Calu3 (cell line): ENCODE data around the gene PGM1. TPM values are rescaled to one million over a fixed set of nuclear protein-coding genes. Genes with fewer than 3 reads are reported as not detected.
A peak's percentile ranks its signal among the peaks of the same experiment; 100 is the strongest.

Experiments used
- BruUV-seq: library from RNA; stranded (reverse); fragments of 400-500 nt; replicated peaks from 2 replicates; lab custom pipeline; 2021; lab: Mats Ljungman, UMichigan
- CTCF ChIA-PET: fragments of 300-600 bp; sonication (Branson Sonifier 250); formaldehyde crosslinking; loops from one replicate; lab custom pipeline; 2022; ENCODE audit warnings: antibody characterized with exemption; lab: Charles Lee
- DNase-seq: peaks from one replicate; pipeline ENCODE4 v3.0.0; 2022
- H3K27ac Mint-ChIP-seq: one replicate; pipeline ENCODE4 v1.8.0; 2022; ENCODE audit warnings: mixed read lengths; ENCODE audit not compliant: unreplicated experiment
- H3K27me3 Mint-ChIP-seq: one replicate; pipeline ENCODE4 v1.8.0; 2022; ENCODE audit warnings: mixed read lengths; ENCODE audit not compliant: unreplicated experiment
- H3K36me3 Mint-ChIP-seq: one replicate; pipeline ENCODE4 v1.8.0; 2022; ENCODE audit warnings: mild to moderate bottlenecking, moderate library complexity, mixed read lengths; ENCODE audit not compliant: insufficient read depth, unreplicated experiment
- H3K4me1 Mint-ChIP-seq: one replicate; pipeline ENCODE4 v1.8.0; 2022; ENCODE audit warnings: mild to moderate bottlenecking, low read depth, mixed read lengths; ENCODE audit not compliant: unreplicated experiment
- H3K4me3 Mint-ChIP-seq: one replicate; pipeline ENCODE4 v1.8.0; 2022; ENCODE audit warnings: mild to moderate bottlenecking, low read depth, moderate library complexity, mixed read lengths; ENCODE audit not compliant: unreplicated experiment
- H3K9me3 Mint-ChIP-seq: one replicate; pipeline ENCODE4 v1.8.0; 2022; ENCODE audit warnings: low read depth, mixed read lengths; ENCODE audit not compliant: unreplicated experiment
- intact Hi-C: fragments of 100-400 bp; cut with micrococcal nuclease; formaldehyde crosslinking; loops from one replicate; pipeline ENCODE4 v1.10.0; 2022; ENCODE audit not compliant: unreplicated experiment
- total RNA-seq: library from RNA; stranded (reverse); gene quantifications from 2 replicates; pipeline ENCODE4 v1.2.3, GENCODE V29; 2022
- TF ChIP-seq, protein P1 (sequence below): fragments of 200-600 bp; IDR thresholded peaks from one replicate; pipeline ENCODE4 v1.8.0; 2022; ENCODE audit warnings: antibody characterized with exemption; ENCODE audit not compliant: unreplicated experiment

The PGM1 gene
- total RNA-seq, 1 experiment from 2014 or later: 52.9 TPM

DNA sequence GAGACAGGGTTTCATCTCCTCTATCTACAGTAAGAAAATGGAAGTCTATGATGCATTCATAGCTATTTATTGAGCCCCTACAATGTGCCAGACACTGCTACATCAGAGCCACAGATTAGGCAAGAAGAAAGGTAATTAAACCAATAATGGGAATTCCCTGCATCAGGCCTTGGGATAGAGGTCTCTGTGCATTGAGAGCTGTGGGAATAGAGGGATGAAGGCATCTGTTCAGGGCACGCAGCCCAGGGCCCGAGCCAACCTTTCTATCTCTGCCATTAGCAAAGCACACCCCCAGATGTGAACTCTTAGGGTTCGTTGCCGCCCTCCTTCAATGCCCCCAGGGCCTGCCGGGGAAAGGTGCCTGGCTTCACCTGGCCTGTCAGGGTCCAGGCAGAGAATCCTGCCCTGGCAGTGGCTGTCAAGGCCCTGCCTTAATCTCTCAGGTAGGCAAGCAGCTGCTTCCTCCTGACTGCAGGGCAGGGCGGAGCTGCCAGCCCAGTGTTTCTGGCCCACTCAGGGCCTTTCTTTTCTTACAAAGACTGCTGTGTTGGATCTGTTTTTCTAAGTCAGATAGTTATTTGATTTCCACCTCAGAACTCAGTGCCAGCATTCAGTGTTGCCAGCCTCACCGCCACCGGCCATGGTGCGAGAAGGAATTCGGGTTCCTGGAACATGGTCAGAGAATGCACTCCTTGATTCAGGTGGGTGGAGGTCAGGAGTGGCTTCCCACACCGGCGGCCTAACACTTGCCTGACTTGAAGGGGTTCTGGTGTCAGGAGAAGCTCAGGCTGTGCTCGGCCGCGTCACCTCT, 76.1 kb downstream of the PGM1 start:
- TSS peak; percentile 19 for BruUV-seq
- peaks cover 5% of the 10 kb centered on the region for H3K36me3 Mint-ChIP-seq
- no peak overlapping the region for H3K4me3 Mint-ChIP-seq
- intact Hi-C loops: no loop called here
- peaks cover 6% of the 10 kb centered on the region for H3K9me3 Mint-ChIP-seq
- peaks cover 43% of the 10 kb centered on the region for H3K4me1 Mint-ChIP-seq
- TF ChIP-seq, protein P1, sequence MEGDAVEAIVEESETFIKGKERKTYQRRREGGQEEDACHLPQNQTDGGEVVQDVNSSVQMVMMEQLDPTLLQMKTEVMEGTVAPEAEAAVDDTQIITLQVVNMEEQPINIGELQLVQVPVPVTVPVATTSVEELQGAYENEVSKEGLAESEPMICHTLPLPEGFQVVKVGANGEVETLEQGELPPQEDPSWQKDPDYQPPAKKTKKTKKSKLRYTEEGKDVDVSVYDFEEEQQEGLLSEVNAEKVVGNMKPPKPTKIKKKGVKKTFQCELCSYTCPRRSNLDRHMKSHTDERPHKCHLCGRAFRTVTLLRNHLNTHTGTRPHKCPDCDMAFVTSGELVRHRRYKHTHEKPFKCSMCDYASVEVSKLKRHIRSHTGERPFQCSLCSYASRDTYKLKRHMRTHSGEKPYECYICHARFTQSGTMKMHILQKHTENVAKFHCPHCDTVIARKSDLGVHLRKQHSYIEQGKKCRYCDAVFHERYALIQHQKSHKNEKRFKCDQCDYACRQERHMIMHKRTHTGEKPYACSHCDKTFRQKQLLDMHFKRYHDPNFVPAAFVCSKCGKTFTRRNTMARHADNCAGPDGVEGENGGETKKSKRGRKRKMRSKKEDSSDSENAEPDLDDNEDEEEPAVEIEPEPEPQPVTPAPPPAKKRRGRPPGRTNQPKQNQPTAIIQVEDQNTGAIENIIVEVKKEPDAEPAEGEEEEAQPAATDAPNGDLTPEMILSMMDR: no peak
- peak overlapping the region; percentile 49 for H3K27ac Mint-ChIP-seq
- no peaks in the 10 kb centered on the region for H3K27me3 Mint-ChIP-seq
- DNase-seq: peak; percentile 29
- CTCF ChIA-PET: interaction anchor here (0.7 kb wide), 1 partner anchor 231 kb away, joined by 3 read pairs; no protein-coding TSS in a partner anchor

DNA sequence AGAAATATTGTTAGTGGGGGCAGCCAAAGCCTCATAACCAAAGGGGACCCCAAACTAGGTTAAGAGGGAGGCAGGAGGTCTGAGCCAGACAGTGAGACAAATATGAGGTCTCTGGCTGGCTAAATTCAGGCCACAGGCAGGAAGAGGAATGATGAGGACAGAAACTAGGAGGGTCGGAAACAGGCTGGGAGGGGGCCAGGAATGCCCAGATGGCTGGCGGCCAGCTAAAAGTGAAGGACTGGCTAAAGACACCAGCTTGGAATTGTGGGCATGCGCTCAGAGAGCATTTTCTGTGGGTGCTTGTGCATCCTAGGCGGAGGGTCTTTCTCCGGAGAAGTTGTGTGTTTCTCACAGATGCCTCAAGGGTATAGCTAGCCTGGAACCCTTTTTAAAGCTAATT, 77.0 kb downstream of the PGM1 start:
- no TSS peak for BruUV-seq
- H3K36me3 Mint-ChIP-seq: peaks cover 5% of the 10 kb centered on the region
- H3K27ac Mint-ChIP-seq: peak overlapping the region; percentile 49
- H3K4me3 Mint-ChIP-seq: no peak overlapping the region
- intact Hi-C loops: loop anchor here (5.0 to 10.0 kb wide), 2 partner anchors 247 to 315 kb away; no protein-coding TSS in a partner anchor
- CTCF ChIA-PET: no interaction called here
- no peaks in the 10 kb centered on the region for H3K27me3 Mint-ChIP-seq
- H3K9me3 Mint-ChIP-seq: peaks cover 6% of the 10 kb centered on the region
- peaks cover 43% of the 10 kb centered on the region for H3K4me1 Mint-ChIP-seq
- DNase-seq: no peak
- TF ChIP-seq, protein P1: no peak

DNA sequence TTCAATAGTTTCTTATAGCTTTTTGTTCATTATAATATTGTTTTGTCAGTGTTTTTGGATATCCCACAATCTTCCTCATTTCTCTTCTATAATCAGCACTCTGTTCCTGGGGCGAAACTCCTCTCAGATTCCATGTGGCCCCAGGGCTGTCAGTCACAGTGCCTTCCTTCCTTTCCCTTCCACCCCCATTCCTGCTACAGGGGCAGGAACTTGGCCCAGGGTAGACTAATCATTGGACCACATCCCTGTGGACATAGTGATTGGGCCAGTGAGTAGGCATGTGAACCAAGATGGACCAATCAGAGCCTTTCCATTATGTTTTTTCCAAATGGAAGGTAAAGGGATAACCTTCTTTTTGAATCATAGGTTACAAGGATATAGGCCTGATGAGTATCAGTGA, 78.3 kb downstream of the PGM1 start:
- H3K27me3 Mint-ChIP-seq: no peaks in the 10 kb centered on the region
- peaks cover under 1% of the 10 kb centered on the region for H3K9me3 Mint-ChIP-seq
- H3K4me3 Mint-ChIP-seq: no peak overlapping the region
- BruUV-seq: no TSS peak
- TF ChIP-seq, protein P1: no peak
- intact Hi-C loops: loop anchor here (5.0 to 10.0 kb wide), 2 partner anchors 246 to 313 kb away; no protein-coding TSS in a partner anchor
- peaks cover 46% of the 10 kb centered on the region for H3K4me1 Mint-ChIP-seq
- H3K27ac Mint-ChIP-seq: peak overlapping the region; percentile 4
- CTCF ChIA-PET: no interaction called here
- H3K36me3 Mint-ChIP-seq: peaks cover under 1% of the 10 kb centered on the region
- no peak for DNase-seq

DNA sequence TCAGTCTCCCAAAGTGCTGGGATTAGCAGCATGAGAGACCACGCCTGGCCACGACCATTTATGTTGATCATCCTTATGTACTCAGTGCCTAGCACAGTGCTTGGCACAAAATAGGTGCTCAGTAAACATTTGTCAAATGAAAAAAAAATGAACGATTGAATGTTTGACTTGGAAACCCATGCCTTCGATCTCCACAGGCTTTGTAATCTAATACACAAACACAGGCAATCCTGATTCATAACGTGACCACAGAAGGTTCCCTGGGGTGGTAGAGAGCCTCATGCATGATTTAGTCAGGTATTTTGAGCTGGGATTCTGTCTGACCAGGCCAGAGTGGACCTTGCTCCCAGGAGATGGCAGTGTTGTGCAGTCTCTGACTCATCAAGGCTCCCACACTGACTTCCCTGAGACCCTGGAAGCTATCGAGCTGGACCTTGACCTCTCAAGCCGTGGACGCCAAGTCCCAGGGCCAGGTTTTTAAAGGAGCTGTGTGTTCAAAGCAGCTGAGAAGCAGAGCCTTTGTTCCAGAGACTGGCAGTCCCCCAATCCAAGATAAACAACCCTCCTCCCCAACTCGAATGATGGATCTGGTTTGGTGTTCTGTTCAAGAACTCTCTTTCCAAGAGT, 81.1 kb downstream of the PGM1 start:
- CTCF ChIA-PET: interaction anchor here (0.5 to 2.1 kb wide), 28 partner anchors 10 to 574 kb away, joined by 3 to 45 read pairs (median 4); partner anchors contain the start of gene ROR1
- DNase-seq: peak; percentile 89
- Mint-ChIP-seq H3K36me3 (peaks cover 6% of the 10 kb centered on the region), H3K9me3 (peaks cover 3% of the 10 kb centered on the region), H3K27ac (peak overlapping the region; percentile 62), H3K4me3 (peak overlapping the region; percentile 2), H3K27me3 (no peaks in the 10 kb centered on the region), H3K4me1 (peaks cover 53% of the 10 kb centered on the region)
- intact Hi-C loops: loop anchor here (1.0 to 10.0 kb wide), 5 partner anchors 11 to 572 kb away; no protein-coding TSS in a partner anchor
- BruUV-seq: no TSS peak
- TF ChIP-seq, protein P1: peak; percentile 69
